Measurements from ENCODE around the gene KRTAP13-4.

DNA sequence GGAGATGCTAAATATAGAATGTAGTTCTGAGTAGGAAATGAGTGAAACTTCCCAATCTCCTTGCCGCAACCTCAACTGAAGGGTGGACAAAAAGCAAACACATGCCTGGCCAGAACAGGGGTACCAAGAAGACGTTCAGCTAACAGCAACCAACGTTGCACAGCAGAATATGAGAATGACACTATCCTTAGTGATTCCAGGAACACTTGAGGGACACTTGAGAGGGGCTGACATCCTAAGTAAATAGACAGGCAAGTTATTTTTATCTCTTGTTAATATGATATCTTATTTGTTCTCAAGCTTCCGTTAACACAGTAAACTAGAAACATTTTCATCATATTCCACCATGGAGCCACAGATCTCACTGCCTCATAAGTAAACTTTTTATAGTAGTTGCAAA is 49.2 kb downstream of the KRTAP13-4 start:
- TF ChIP-seq, protein P1, sequence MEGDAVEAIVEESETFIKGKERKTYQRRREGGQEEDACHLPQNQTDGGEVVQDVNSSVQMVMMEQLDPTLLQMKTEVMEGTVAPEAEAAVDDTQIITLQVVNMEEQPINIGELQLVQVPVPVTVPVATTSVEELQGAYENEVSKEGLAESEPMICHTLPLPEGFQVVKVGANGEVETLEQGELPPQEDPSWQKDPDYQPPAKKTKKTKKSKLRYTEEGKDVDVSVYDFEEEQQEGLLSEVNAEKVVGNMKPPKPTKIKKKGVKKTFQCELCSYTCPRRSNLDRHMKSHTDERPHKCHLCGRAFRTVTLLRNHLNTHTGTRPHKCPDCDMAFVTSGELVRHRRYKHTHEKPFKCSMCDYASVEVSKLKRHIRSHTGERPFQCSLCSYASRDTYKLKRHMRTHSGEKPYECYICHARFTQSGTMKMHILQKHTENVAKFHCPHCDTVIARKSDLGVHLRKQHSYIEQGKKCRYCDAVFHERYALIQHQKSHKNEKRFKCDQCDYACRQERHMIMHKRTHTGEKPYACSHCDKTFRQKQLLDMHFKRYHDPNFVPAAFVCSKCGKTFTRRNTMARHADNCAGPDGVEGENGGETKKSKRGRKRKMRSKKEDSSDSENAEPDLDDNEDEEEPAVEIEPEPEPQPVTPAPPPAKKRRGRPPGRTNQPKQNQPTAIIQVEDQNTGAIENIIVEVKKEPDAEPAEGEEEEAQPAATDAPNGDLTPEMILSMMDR (IDR thresholded peaks at IDR 0.05) = no peak
- TF ChIP-seq POLR2A (IDR thresholded peaks at IDR 0.05) = no peak

Measured in adrenal gland (tissue), 5 donors.